ENCODE measurements around the gene TMEM255B. TPM values are rescaled to one million over a fixed set of nuclear protein-coding genes. Genes with fewer than 3 reads are reported as not detected.

Gene TMEM255B
- total RNA-seq, 8 experiments from 2014 or later = 0.05 to 2.7 (median 0.52) TPM

DNA sequence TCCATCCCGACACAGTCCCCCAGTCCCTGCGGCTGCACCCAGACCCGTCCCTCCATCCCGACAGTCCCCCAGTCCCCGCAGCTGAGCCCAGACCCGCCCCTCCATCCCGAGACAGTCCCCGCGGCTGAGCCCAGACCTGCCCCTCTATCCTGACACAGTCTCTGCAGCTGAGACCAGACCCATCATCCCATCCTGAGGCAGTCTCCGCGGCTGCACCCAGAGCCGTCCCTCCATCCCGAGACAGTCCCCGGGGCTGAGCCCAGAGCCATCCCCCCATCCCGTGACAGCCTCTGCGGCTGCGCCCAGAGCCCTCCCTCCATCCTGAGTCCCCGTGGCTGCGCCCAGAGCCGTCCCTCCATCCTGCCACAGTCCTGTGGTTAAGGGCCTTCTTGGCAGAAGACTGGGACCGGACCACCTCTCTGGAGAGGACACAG lies 28.8 kb upstream of the TMEM255B start:
- Histone ChIP-seq H3K4me3 (no peak overlapping the region), H3K27ac (peak overlapping the region in 1 of 2 donors; percentile 22), H3K4me1 (replicated peaks in 1 of 2) (peaks cover 19 to 20% of the 10 kb centered on the region in 2 donors)
- 60 to 83% methylated on average over 2 to 6 of the region's 21 CpGs; no CpG with 5 or more reads in 8 of the 10 experiments for WGBS, 10 experiments
- in situ Hi-C loops (cut with MboI; ENCODE audit: low pct_unique_long_range_greater_than_20kb in 2 of 9, low sequenced_read_pairs in 9 of 9, unreplicated experiment in 9 of 9) = no loop called here
- peak in 5 of 8 experiments; percentile 8 to 60 (median 36) for ATAC-seq (replicated peaks in 6 of 8)

DNA sequence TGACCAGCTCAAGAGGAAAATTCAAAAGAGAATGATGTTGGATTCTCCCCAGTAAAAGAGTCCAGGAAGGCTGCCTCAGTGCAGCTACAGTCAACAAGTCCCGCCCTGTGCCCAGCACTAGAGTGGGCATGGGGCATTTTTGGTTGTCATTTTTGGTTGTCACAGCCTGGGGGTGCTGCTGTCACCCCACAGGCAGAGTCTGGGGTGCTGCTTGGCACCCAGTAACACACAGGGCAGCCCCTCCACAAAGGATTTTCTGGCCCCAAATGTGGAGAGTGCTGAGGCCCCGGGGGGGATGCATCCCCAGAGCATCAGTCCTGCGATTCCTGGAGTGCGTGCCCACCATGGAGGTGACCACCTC lies 28.2 kb upstream of the TMEM255B start:
- in situ Hi-C loops (cut with MboI; ENCODE audit: low pct_unique_long_range_greater_than_20kb in 2 of 9, low sequenced_read_pairs in 9 of 9, unreplicated experiment in 9 of 9) = no loop called here
- H3K27ac ChIP-seq = no peak overlapping the region
- ATAC-seq (replicated peaks in 6 of 8) = no peak
- H3K4me3 ChIP-seq = no peak overlapping the region
- 60 to 100% (median 82%) methylated on average over 1 of the region's 4 CpGs; no CpG with 5 or more reads in 4 of the 10 experiments for WGBS, 10 experiments
- peaks cover 19 to 20% of the 10 kb centered on the region in 2 donors for H3K4me1 ChIP-seq (replicated peaks in 1 of 2)

DNA sequence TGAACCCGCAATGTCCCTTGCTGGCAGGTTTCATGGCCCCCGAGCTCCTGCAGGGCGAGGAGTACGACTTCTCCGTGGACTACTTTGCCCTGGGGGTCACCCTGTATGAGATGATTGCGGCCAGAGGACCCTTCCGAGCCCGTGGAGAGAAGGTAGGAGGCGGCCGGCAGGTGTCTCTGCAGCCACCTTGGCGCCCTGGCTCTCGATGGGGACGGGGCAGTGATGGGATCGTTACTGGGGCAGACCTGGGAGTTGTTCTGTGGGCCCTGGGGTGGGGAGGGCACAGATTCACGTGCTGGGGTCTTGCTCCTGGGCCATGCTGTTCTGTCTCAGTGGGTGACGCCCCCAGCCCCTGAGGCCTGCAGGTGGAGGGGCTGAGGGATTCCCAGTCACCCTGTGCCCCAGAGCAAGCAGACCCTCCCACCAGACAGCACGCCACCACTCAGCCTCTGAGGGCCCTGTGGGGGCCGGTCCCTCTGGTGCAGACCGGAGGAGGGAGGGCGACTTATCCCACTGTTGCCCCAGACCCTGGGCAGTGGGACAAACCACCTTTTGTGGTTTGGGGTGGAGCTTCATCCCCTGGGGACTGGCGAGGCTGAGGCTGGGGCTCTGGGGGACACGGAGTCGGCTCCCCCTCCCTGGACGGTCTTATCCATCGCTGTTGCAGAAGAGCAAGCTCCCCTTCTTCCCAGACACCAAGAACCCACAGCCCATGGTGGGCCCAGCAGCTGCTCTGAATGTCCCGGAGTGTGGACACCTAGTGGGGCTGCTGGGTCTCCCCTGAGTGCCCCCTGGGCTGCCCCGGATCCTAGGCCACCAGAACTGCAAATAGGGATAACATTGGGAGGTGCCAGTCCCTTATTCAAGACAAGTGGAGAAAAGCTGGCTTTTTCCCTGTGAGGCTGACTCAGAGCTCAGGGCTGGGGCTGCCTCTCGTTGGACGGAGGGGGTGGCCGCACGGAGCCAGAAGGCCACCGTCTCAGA lies 27.5 kb upstream of the TMEM255B start:
- peaks cover 17 to 19% of the 10 kb centered on the region in 2 donors for H3K4me1 ChIP-seq (replicated peaks in 1 of 2)
- H3K4me3 ChIP-seq = no peak overlapping the region
- 55 to 60% methylated on average over 2 to 13 of the region's 32 CpGs; no CpG with 5 or more reads in 8 of the 10 experiments for WGBS, 10 experiments
- ATAC-seq (replicated peaks in 6 of 8) = no peak
- in situ Hi-C loops (cut with MboI; ENCODE audit: low pct_unique_long_range_greater_than_20kb in 2 of 9, low sequenced_read_pairs in 9 of 9, unreplicated experiment in 9 of 9) = no loop called here
- H3K27ac ChIP-seq = no peak overlapping the region

DNA sequence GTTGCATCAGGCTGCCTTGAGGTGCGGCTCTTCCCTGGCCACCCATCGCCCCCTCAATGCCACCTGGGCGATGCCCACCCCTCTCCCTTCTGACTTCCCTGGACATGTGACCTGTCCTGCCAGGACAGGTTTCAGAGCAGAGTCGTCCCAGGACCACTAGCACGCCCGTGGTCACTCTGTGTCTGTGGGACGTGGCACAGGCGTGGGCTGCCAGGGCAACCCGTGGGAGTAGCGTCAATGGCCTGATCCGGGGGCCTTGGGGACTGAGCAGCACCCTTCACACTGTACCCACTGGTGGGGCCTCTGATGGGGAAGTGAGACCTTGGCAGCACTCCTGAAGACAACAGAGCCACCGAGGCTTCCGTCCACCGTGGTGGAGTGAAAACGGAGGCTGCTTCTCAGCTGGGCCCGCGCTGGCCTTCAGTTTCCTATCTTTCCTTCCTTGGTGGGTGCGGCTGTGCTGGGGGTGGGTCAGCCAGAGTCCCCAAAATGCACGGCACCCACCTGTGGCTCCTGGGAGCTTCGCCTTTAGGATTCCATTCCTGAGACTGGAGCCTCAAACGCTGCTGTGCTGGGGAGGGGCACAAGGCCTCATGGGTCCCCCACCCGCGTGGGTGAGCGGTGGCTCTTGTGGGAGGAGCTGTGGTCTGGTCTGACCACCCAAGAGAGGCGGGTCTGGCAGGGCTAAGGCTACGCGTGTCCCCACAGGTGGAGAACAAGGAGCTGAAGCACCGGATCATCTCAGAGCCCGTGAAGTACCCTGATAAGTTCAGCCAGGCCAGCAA lies 26.7 kb upstream of the TMEM255B start:
- in situ Hi-C loops (cut with MboI; ENCODE audit: low pct_unique_long_range_greater_than_20kb in 2 of 9, low sequenced_read_pairs in 9 of 9, unreplicated experiment in 9 of 9) = no loop called here

DNA sequence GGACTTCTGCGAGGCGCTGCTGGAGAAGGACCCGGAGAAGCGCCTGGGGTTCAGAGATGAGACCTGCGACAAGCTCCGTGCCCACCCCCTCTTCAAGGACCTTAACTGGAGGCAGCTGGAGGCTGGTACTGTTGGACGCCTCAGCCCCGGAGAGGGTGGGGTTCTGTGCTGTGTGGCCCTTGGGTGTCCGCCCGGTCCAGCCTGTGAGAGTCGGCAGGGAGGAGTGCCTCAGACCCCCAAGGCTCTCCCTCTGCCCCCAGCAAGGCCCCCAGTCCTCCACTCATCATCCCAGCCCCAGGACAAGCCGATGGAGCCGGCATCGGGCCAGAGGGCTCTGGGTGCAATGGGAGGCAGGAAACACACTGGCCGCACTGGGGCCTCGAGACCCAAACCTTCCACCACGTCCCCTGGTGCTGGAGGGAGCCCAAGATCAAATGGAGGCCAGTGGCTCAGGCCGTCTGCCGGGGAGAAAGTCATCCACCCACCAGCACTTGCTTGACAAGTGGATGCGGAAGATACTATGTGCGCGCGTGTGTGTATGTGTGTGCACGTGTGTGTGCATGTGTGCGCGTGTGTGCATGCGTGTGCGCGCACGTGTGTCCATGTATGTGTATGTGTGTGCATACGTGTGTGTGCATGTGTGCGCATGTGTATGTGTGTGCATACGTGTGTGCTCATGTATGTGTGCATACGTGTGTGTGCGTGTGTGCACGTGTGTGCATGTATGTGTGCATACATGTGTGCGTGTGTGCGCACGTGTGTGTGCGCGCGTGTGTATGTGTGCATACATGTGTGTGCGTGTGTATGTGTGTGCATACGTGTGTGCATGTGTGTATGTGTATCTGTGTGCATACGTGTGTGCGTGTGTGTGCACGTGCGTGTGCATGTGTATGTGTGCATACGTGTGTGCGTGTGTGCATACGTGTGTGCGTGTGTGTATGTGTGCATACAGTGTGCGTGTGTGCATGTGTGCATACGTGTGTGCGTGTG lies 25.8 kb upstream of the TMEM255B start:
- in situ Hi-C loops (cut with MboI; ENCODE audit: low pct_unique_long_range_greater_than_20kb in 2 of 9, low sequenced_read_pairs in 9 of 9, unreplicated experiment in 9 of 9) = no loop called here
- no peak overlapping the region for H3K4me3 ChIP-seq
- 74 to 100% (median 92%) methylated on average over 2 to 10 of the region's 55 CpGs; no CpG with 5 or more reads in 4 of the 10 experiments for WGBS, 10 experiments
- H3K4me1 ChIP-seq (replicated peaks in 1 of 2) = peaks cover 13 to 14% of the 10 kb centered on the region in 2 donors
- no peak overlapping the region for H3K27ac ChIP-seq
- no peak for ATAC-seq (replicated peaks in 6 of 8)

More for the DNA sequence above, 26.7 kb upstream of the TMEM255B start:
- Histone ChIP-seq H3K4me1 (replicated peaks in 1 of 2) (peaks cover 13 to 14% of the 10 kb centered on the region in 2 donors), H3K27ac (no peak overlapping the region), H3K4me3 (no peak overlapping the region)
- 60 to 100% (median 86%) methylated on average over 1 to 11 of the region's 29 CpGs; no CpG with 5 or more reads in 4 of the 10 experiments for WGBS, 10 experiments
- no peak for ATAC-seq (replicated peaks in 6 of 8)

DNA sequence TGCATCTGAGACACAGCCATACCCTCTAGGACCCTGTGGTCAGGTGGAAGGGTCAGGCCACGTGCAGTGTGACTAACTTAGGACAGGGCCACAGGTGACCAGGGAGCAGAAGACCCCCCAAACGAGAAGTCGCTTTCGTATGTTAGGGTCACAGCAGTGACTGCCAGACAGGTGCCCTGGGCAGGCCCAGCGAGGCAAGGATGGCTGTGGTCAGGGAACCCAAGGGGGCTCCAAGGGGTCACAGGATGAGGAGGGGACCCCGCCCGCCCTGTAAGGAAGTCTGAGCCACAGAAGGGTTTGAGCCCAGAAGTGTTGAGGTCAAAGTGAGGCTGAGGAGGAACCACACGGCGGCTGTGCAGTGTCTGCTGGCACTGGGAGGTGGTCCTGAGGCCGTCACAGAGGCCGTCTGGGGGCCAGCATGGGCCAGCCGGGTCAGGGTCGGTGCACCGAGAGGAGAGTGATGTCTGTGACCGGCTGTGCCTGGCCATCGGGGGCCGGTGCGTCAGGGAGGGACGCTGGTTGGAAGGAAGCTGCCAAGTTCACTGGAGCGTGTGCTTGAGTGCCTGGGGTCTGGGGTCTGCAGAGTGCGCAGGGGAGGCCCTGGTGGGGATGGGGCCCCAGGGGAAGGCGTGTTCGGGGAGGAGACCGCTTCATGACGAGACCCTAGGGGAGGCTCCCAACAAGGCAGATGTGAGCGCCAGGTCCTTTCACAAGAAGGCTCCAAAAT lies 24.8 kb upstream of the TMEM255B start:
- no peak overlapping the region for H3K27ac ChIP-seq
- WGBS, 10 experiments = 76 to 84% (median 80%) methylated on average over 1 to 6 of the region's 26 CpGs; no CpG with 5 or more reads in 5 of the 10 experiments
- in situ Hi-C loops (cut with MboI; ENCODE audit: low pct_unique_long_range_greater_than_20kb in 2 of 9, low sequenced_read_pairs in 9 of 9, unreplicated experiment in 9 of 9) = no loop called here
- no peak overlapping the region for H3K4me3 ChIP-seq
- ATAC-seq (replicated peaks in 6 of 8) = no peak
- H3K4me1 ChIP-seq (replicated peaks in 1 of 2) = peaks cover 10% of the 10 kb centered on the region in 2 donors

DNA sequence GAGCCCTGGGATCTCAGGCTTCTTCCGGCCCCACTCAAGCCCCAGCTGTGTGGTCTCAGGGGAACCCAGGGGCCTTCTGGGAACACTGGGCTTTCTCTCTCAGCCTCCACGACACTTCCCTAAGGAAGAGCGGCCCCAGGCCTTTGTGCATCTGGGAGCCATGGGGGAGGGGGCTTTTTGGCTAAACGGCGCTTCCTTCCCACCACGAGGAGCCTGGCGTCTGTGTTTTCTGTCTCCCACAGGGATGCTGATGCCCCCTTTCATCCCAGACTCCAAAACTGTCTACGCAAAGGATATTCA lies 24.2 kb upstream of the TMEM255B start:
- peaks cover 4 to 5% of the 10 kb centered on the region in 2 donors for H3K4me1 ChIP-seq (replicated peaks in 1 of 2)
- no peak overlapping the region for H3K4me3 ChIP-seq
- no peak overlapping the region for H3K27ac ChIP-seq
- no peak for ATAC-seq (replicated peaks in 6 of 8)
- in situ Hi-C loops (cut with MboI; ENCODE audit: low pct_unique_long_range_greater_than_20kb in 2 of 9, low sequenced_read_pairs in 9 of 9, unreplicated experiment in 9 of 9) = no loop called here
- WGBS, 10 experiments = 80 to 81% (median 80%) methylated on average over 2 to 5 of the region's 8 CpGs; no CpG with 5 or more reads in 7 of the 10 experiments

DNA sequence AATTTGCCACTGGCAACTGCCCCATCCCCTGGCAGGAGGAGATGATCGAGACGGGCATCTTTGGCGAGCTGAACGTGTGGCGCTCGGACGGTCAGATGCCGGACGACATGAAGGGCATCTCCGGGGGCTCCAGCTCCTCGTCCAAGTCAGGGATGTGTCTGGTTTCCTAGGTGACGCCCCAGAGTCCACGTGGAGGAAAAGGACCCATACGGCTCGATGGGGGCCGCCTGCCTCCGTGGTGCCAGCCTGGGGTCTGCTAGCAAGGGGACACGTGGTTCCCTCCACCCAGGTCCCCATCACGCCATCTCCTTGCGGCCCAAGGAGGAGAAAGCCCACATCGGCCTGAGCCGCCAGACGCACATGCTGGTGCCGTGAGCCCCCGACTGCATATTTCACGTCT lies 23.8 kb upstream of the TMEM255B start:
- ATAC-seq (replicated peaks in 6 of 8) = no peak
- WGBS, 10 experiments = 20 to 100% (median 90%) methylated on average over 1 to 16 of the region's 26 CpGs; no CpG with 5 or more reads in 4 of the 10 experiments
- no peak overlapping the region for H3K27ac ChIP-seq
- peaks cover 4% of the 10 kb centered on the region in 2 donors for H3K4me1 ChIP-seq (replicated peaks in 1 of 2)
- no peak overlapping the region for H3K4me3 ChIP-seq
- in situ Hi-C loops (cut with MboI; ENCODE audit: low pct_unique_long_range_greater_than_20kb in 2 of 9, low sequenced_read_pairs in 9 of 9, unreplicated experiment in 9 of 9) = no loop called here

DNA sequence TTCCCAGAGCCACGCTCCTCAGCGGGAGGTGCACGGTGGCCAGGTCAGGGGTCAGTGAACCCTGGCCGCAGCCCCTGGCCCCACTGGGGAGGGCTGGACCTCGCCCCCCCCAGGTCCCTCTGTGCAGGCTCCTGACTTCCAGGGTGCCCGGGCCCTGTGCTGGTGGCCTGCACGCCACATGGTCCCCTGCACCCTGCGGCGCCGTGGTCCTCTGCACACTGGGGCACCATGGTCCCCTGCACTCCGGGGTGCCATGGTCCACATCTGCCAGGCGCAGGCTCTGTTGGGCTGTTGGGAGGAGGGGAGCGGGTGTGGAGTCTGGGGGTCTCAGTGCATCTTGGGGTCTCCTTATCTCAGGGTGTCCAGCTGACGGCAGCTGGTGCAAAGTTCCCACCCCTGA lies 23.3 kb upstream of the TMEM255B start:
- no CpG with 5 or more reads among the region's 14 CpGs for WGBS, 10 experiments
- peak in 1 of 8 experiments; percentile 13 for ATAC-seq (replicated peaks in 6 of 8)
- in situ Hi-C loops (cut with MboI; ENCODE audit: low pct_unique_long_range_greater_than_20kb in 2 of 9, low sequenced_read_pairs in 9 of 9, unreplicated experiment in 9 of 9) = no loop called here

DNA sequence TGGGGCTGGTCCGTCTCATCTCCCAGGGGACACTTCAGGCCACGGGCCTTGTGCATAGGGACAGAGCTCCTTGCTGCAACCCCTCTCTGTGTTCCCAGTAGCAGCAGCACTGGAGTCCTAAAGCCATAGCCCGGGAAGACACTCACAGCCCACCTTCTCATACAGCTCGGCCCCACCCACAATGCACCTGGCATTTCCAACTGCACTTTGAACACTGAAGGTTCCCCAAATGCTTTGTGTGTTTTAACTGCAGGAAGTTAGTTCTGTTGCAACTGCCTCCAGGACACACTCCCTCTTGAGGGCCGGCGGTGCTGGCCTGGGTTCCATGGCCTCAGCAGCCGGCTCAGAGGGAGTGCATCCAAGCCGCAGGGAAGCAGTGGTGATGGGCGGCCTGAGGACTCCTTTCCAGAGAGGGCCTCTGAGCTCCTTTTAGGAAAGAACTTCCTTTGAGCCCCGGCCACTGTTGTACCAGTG lies 22.7 kb upstream of the TMEM255B start:
- no peak for ATAC-seq (replicated peaks in 6 of 8)
- Histone ChIP-seq H3K27ac (no peak overlapping the region), H3K4me1 (replicated peaks in 1 of 2) (peaks cover 0 to 4% of the 10 kb centered on the region in 2 donors), H3K4me3 (no peak overlapping the region)
- 41 to 84% (median 60%) methylated on average over 1 to 7 of the region's 10 CpGs; no CpG with 5 or more reads in 5 of the 10 experiments for WGBS, 10 experiments
- in situ Hi-C loops (cut with MboI; ENCODE audit: low pct_unique_long_range_greater_than_20kb in 2 of 9, low sequenced_read_pairs in 9 of 9, unreplicated experiment in 9 of 9) = no loop called here

More for the DNA sequence above, 23.3 kb upstream of the TMEM255B start:
- H3K4me1 ChIP-seq (replicated peaks in 1 of 2) = peaks cover 0 to 4% of the 10 kb centered on the region in 2 donors
- no peak overlapping the region for H3K4me3 ChIP-seq
- no peak overlapping the region for H3K27ac ChIP-seq

DNA sequence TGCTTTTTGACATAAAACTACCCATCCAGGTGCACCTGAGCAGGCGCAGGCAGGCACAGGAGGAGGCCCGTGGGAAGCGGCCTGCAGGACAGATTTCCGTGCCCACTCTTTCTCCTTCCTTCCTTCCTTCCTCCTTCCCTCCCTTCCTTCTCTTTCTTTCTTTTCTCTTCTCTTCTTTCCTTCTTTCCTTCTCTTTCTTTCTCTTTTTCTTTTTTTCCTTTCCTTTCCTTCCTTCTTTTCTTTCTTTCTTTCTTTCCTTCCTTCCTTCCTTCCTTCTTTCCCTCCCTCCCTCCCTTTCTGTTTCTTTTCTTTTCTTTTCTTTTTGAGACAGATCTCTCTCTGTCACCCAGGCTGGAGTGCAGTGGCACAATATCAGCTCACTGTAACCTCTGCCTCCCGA lies 21.2 kb upstream of the TMEM255B start:
- WGBS, 10 experiments = 41 to 100% (median 74%) methylated on average over 1 to 5 of the region's 5 CpGs; no CpG with 5 or more reads in 2 of the 10 experiments
- Histone ChIP-seq H3K4me1 (replicated peaks in 1 of 2) (peaks cover 12 to 16% of the 10 kb centered on the region in 2 donors), H3K4me3 (no peak overlapping the region), H3K27ac (no peak overlapping the region)
- in situ Hi-C loops (cut with MboI; ENCODE audit: low pct_unique_long_range_greater_than_20kb in 2 of 9, low sequenced_read_pairs in 9 of 9, unreplicated experiment in 9 of 9) = no loop called here
- ATAC-seq (replicated peaks in 6 of 8) = no peak
